ENCODE measurements around the gene USP25.

- TF ChIP-seq YY1 (IDR thresholded peaks at IDR 0.05; ENCODE audit: insufficient read depth, insufficient read length) (no peak), ZNF274 (IDR thresholded peaks at IDR 0.05; ENCODE audit: low read depth, low read length) (no peak)
Measured at GRCh38 chr21:15764878-15765277, 35.1 kb downstream of the USP25 start.

All from NT2/D1 (cell line).